HepG2 (cell line): ENCODE measurements around the gene CKAP5. TPM values are rescaled to one million over a fixed set of nuclear protein-coding genes. Genes with fewer than 3 reads are reported as not detected.

Experiments
- ATAC-seq: fragments of 200-7000 bp; cut with Tn5 transposase; 3 replicates; pipeline ENCODE4 v1.9.1; 2020; ENCODE audit warnings: mild to moderate bottlenecking, moderate library complexity
- BruUV-seq: library from RNA; stranded (reverse); fragments of 400-500 nt; replicated peaks from 2 replicates; lab custom pipeline; 2021; lab: Mats Ljungman, UMichigan
- CTCF ChIA-PET: fragments of 300-600 bp; formaldehyde crosslinking; extraction: SDS; loops from one replicate; lab custom pipeline; 2021; ENCODE audit warnings: low total read pairs, inconsistent platforms, low intra/inter-chr PET ratio; lab: Yijun Ruan, JAX
- POLR2A ChIA-PET: fragments of 350-600 bp; sonication (Branson Sonifier 250); formaldehyde crosslinking; loops from one replicate; lab custom pipeline; 2020; ENCODE audit warnings: antibody characterized with exemption, inconsistent platforms; lab: Yijun Ruan, JAX
- DNase-seq: peaks from one replicate; pipeline ENCODE4 v3.0.0-alpha.2; 2015; ENCODE audit warnings: low spot score
- FAIRE-seq: peaks from 3 replicates; lab custom pipeline; 2011; peaks lifted over from hg19 to GRCh38; lab: Jason Lieb, UNC
- H2AFZ ChIP-seq: one replicate; pipeline ENCODE4 v1.6.1; 2011; ENCODE audit warnings: low read length, inconsistent platforms
- H3K27ac ChIP-seq: fragments of 300-600 bp; 3 replicates; pipeline ENCODE4 v1.8.0; 2011; ENCODE audit warnings: mixed run types, mild to moderate bottlenecking, mixed read lengths, low read length, inconsistent platforms; ENCODE audit not compliant: insufficient read depth; ENCODE audit errors: extremely low read length
- H3K27me3 ChIP-seq, 2 experiments: fragments of 200-600 bp in 1 of 2; 2 replicates in 1 of 2; 3 replicates in 1 of 2; pipeline versions ENCODE4 v1.6.0 to v1.8.0; 2011; ENCODE audit warnings: low read length in 2 of 2, mild to moderate bottlenecking in 2 of 2, moderate library complexity in 2 of 2, inconsistent platforms in 1 of 2; ENCODE audit not compliant: insufficient read depth in 2 of 2, control insufficient read depth in 1 of 2
- H3K36me3 ChIP-seq, 2 experiments: fragments of 200-600 bp in 1 of 2; replicated peaks in 1 of 2; 2 replicates in 1 of 2; 3 replicates in 1 of 2; pipeline versions ENCODE4 v1.5.1 to v1.8.0; 2011; ENCODE audit warnings: low read length in 2 of 2, inconsistent platforms in 1 of 2; ENCODE audit not compliant: insufficient read depth in 2 of 2, control insufficient read depth in 1 of 2
- H3K4me1 ChIP-seq: 2 replicates; pipeline ENCODE4 v1.5.1; 2012; ENCODE audit warnings: low read length, inconsistent platforms; ENCODE audit not compliant: insufficient read depth
- H3K4me2 ChIP-seq: 2 replicates; pipeline ENCODE4 v1.6.0; 2011; ENCODE audit warnings: low read depth, low read length, inconsistent platforms
- H3K4me3 ChIP-seq, 3 experiments: fragments of 200-600 bp in 1 of 3; sonication (generic), shearing (Covaris generic) in 1 of 3; replicated peaks in 1 of 3; 2 replicates each; pipeline ENCODE4 v1.5.1; 2011 to 2016; ENCODE audit warnings: low read length in 3 of 3, inconsistent platforms in 2 of 3, low read depth in 2 of 3, mild to moderate bottlenecking in 2 of 3, control low read depth in 1 of 3, mixed read lengths in 1 of 3; ENCODE audit not compliant: insufficient read depth in 1 of 3
- H3K79me2 ChIP-seq: one replicate; pipeline ENCODE4 v1.6.1; 2011; ENCODE audit warnings: low read length, inconsistent platforms; ENCODE audit not compliant: insufficient read depth
- H3K9ac ChIP-seq: 2 replicates; pipeline ENCODE4 v1.6.0; 2011; ENCODE audit warnings: mild to moderate bottlenecking, low read depth, low read length, inconsistent platforms; ENCODE audit not compliant: insufficient read depth
- H3K9me3 ChIP-seq: 2 replicates; pipeline ENCODE4 v1.5.1; 2012; ENCODE audit warnings: mild to moderate bottlenecking, low read length
- H4K20me1 ChIP-seq: 2 replicates; pipeline ENCODE4 v1.6.0; 2011; ENCODE audit warnings: inconsistent platforms, mild to moderate bottlenecking, low read length, moderate library complexity; ENCODE audit not compliant: insufficient read depth
- ATF4 ChIP-seq, 2 experiments: fragments of 450-650 bp in 1 of 2; sonication (generic) in 1 of 2; formaldehyde crosslinking; IDR thresholded peaks; 2 replicates each; pipeline versions ENCODE4 v1.5.0 to v1.8.0; 2020 to 2022; ENCODE audit warnings: mild to moderate bottlenecking in 1 of 2, missing genetic modification reagents in 1 of 2
- FOXO1 ChIP-seq: sonication (generic); formaldehyde crosslinking; IDR thresholded peaks from 2 replicates; pipeline ENCODE4 v1.4.0; 2020; ENCODE audit warnings: missing genetic modification reagents
- HMGA1 ChIP-seq: sonication (generic); formaldehyde crosslinking; conservative IDR thresholded peaks from 2 replicates; pipeline ENCODE4 v1.4.0; 2020; ENCODE audit warnings: missing genetic modification reagents
- MAFG ChIP-seq: sonication (generic); formaldehyde crosslinking; IDR thresholded peaks from 2 replicates; pipeline ENCODE4 v1.5.1; 2020; ENCODE audit warnings: mild to moderate bottlenecking, missing genetic modification reagents
- NFE2L2 ChIP-seq: fragments of 150-350 bp; IDR thresholded peaks from 2 replicates; pipeline ENCODE4 v1.6.1; 2014; ENCODE audit warnings: low read length
- ZNF7 ChIP-seq: IDR thresholded peaks from 2 replicates; pipeline ENCODE4 v1.6.1; 2016; ENCODE audit warnings: missing biosample characterization, missing genetic modification reagents
- WGBS: methylation state at CpG from one replicate; pipeline ENCODE4 v1.1.6; 2017; ENCODE audit warnings: low lambda C conversion rate; 5-methylcytosine and 5-hydroxymethylcytosine counted together
- in situ Hi-C: cut with HindIII; loops from 2 replicates; pipeline ENCODE4 v1.10.0; 2017; ENCODE audit warnings: low pct_unique_long_range_greater_than_20kb; ENCODE audit not compliant: extremely low pct_ligation_motif_present
- intact Hi-C: fragments of 100-400 bp; cut with micrococcal nuclease; formaldehyde crosslinking; loops from one replicate; pipeline ENCODE4 v1.10.0; 2022; ENCODE audit not compliant: unreplicated experiment
- polyA plus RNA-seq, 8 experiments: library from polyadenylated mRNA; depleted of rRNA in 3 of 8; stranded (reverse) in 7 of 8; unstranded in 1 of 8; fragments of >200 nt; fragmentation: Illumina TruSeq in 4 of 8; extraction: Trizol in 4 of 8; gene quantifications; 2 replicates each; pipeline versions ENCODE4 v1.2.1 to v1.2.3, GENCODE V29; 2011 to 2016; ENCODE audit warnings: low read depth in 4 of 8, missing spikeins in 1 of 8, mixed read lengths in 1 of 8; ENCODE audit not compliant: insufficient read depth in 1 of 8
- total RNA-seq, 5 experiments: library from RNA; depleted of rRNA; stranded (reverse); fragments of >200 nt; fragmentation: Illumina TruSeq; extraction: Trizol; gene quantifications; 2 replicates each; pipeline ENCODE4 v1.2.3, GENCODE V29; 2016; ENCODE audit warnings: low read depth in 1 of 5

CKAP5 gene
- total and polyA plus RNA-seq, 2 of the 13 experiments (the other 11 are each of a cell fraction or from before 2014, with no cell fraction given) = 79.2 to 103 TPM

- no TSS peak for BruUV-seq
- CTCF ChIA-PET = no interaction called here
- Histone ChIP-seq H2AFZ (no peak overlapping the region), H3K9ac (no peak overlapping the region), H3K4me2 (no peak overlapping the region), H3K4me1 (peaks cover 8% of the 10 kb centered on the region; the same call in 1 of the 2 replicates), H3K36me3 (peaks cover 0 to 10% of the 10 kb centered on the region in 2 experiments; a peak in 1 of 5 replicates), H3K79me2 (peaks cover 97% of the 10 kb centered on the region), H3K9me3 (no peaks in the 10 kb centered on the region), H4K20me1 (no peaks in the 10 kb centered on the region; the same call in 1 of the 2 replicates), H3K27me3 (no peaks in the 10 kb centered on the region), H3K27ac (no peak overlapping the region), H3K4me3 (no peak overlapping the region)
- no peak for FAIRE-seq
- intact Hi-C loops (no loop called here), in situ Hi-C loops (no loop called here)
- ATAC-seq = no peak
- 92% methylated on average over 1 of the region's 1 CpG for WGBS
- POLR2A ChIA-PET = no interaction called here
- TF ChIP-seq ZNF7 (peak; percentile 81), FOXO1 (CRISPR knock-in tag) (no peak)
- DNase-seq = no peak
Observed at GRCh38 chr11:46836431-46836830, 9.6 kb downstream of the CKAP5 start.

GRCh38 chr11:46835897-46836296, 10.2 kb downstream of the CKAP5 start:
- Histone ChIP-seq H3K79me2 (peaks cover 97% of the 10 kb centered on the region), H3K9ac (no peak overlapping the region), H3K27ac (no peak overlapping the region), H2AFZ (no peak overlapping the region), H3K4me3 (no peak overlapping the region), H3K9me3 (no peaks in the 10 kb centered on the region), H3K4me1 (peaks cover 13% of the 10 kb centered on the region), H3K4me2 (no peak overlapping the region), H4K20me1 (no peaks in the 10 kb centered on the region; the same call in 1 of the 2 replicates), H3K27me3 (no peaks in the 10 kb centered on the region), H3K36me3 (peaks cover 0 to 10% of the 10 kb centered on the region in 2 experiments; a peak in 1 of 5 replicates)
- ChIA-PET CTCF (no interaction called here), POLR2A (no interaction called here)
- intact Hi-C loops = no loop called here
- BruUV-seq = no TSS peak
- FAIRE-seq (no peak), DNase-seq (no peak), ATAC-seq (no peak)
- WGBS = 77% methylated on average over 3 of the region's 3 CpGs
- TF ChIP-seq NFE2L2 = no peak
- no peak for TF ChIP-seq MAFG (CRISPR knock-in tag)
- TF ChIP-seq HMGA1 (CRISPR knock-in tag) = no peak
- no peak for TF ChIP-seq ATF4 (CRISPR knock-in tag; IDR thresholded peaks at IDR 0.05)
- in situ Hi-C loops = no loop called here
